OCI-M2 (cell line): Measurements from ENCODE around the gene FNDC3B.

ENCODE experiments used
- DNase-seq: peaks from one replicate; lab custom pipeline; 2025; ENCODE audit not compliant: unreplicated experiment; lab: John Stamatoyannopoulos, UW

FNDC3B gene

DNA sequence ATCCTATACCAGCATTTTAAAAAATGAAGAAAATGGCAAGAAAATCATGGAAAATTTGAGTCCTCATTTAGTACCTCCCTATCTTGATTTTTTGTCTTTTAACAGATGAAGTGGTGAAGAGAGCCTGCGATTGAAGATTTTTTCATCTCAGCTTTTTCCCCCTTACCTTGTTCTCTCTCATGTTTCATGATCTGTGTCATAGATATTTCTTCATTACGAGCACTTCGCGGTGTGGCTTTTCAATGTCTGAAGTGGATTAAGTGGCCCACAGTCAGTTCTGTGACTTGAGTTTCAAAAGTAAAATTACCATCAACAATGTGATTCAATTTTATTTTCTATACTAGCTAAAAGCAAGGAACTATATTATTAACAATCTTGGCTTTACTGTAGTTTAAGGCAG, 147.2 kb downstream of the FNDC3B start:
- no peak for DNase-seq

DNA sequence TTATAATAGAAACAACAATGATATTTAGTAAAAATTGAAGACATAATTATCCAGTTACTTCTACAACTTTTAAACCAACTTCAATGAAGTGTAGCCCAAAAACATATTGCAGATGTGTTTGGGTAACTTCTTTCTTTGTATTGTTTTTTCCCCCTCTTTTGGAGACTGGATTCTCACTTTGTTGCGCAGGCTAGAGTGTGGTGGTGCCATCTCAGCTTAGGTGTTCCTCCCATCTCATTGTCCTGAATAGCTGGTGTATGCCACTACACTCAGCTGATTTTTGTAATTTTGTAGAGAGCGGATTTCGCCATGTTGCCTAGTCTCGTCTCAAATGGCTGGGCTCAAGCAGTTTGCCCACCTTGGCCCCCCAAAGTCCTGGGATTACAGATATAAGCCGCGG, 148.1 kb downstream of the FNDC3B start:
- DNase-seq = no peak

DNA sequence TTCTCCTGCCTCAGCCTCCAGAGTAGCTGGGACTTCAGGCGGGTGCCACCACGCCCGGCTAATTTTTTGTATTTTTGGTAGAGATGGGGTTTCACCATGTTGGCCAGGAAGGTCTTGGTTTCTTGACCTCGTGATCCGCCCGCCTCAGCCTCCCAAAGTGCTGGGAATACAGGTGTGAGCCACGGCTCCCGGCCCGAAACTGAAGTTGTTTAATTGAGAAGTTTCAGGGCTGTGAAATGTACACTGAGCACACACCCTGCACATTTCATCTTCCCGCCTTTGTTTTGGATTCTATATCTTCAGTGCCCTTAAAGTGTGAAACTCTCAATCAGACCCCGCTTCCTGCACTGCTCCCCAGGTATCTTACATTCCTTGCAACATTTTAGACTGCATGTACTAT, 149.1 kb downstream of the FNDC3B start:
- DNase-seq = no peak

DNA sequence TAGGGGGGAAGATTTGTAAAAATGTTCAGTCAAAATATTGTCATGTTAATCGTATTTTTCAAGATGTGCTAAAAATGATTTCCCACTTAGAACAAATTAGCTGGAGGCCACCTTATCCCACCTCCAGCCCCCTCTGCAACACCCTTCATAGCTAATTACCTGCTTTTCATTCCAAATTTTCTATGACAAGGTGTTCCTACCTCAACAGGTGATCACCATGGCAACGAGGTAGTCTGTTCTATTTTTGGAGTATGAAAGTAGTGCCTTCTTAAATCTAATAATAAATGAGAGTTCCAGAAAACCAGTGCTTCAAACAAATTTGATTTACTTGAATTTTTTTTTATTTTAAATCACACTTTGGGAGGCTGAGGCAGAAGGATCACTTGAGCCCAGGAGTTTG, 149.8 kb downstream of the FNDC3B start:
- no peak for DNase-seq

DNA sequence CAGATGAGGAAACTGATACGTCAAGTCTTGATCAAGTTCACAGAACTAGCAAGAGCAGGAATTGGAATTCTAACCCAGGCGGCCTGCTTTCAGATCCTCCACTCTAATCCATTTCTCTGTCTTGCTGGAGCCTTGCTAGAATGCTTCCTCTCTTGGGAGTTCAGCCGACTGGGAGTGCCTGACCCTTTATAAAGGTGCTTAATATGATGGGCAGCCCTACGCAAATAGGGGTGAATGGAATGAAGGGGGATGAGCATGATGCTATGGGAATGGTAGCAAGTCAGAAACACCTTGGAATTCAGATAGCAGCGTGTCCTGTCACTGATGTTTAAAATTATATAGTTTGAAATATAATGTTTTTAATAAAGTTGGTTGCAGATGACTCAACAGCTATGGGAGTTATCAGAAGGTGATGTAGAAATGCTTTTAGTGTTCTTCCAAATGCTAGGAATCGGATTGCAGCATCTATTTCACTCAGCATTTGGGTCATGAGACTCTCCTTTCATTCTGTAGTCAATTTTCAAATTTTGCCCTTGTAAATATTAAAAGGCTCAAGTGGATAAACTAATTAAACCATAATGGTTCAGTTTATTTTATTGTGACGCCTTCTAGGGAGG, 150.7 kb downstream of the FNDC3B start:
- DNase-seq = no peak

DNA sequence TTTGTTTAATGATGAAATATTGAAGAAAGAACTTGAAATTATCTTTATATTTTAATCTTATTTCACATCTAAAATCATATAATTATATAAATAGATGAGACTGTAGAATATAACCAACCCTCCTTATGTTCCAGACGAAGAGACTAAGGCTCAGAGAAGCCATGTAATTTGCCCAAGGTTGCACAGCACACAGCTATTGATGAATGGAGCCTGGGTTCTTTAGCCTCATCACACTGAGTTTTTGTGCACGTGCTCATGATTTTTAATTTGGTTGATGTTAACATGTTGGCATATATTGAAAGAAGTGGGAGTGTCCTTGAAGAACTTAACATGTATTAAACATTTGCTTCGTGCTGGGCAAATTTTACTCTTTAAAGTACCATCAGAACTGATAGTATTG, 151.6 kb downstream of the FNDC3B start:
- no peak for DNase-seq

DNA sequence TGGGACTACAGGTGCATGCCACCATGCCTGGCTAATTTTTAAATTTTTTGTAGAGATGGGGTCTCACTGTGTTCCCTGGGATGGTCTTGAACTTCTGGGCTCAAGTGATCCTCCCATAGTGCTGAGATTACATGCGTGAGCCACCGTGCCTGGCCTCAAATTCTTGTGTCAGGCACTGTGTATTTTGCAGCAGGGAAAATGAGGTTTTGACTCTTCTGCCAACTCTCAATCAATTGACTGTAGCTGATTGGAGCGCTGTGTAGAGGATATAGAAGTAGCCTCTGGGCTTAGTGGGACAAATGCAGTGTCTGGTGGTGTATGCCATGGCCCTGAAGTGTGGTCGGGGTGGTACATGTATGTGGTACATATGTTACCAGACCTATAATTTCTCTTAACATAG, 152.3 kb downstream of the FNDC3B start:
- no peak for DNase-seq

DNA sequence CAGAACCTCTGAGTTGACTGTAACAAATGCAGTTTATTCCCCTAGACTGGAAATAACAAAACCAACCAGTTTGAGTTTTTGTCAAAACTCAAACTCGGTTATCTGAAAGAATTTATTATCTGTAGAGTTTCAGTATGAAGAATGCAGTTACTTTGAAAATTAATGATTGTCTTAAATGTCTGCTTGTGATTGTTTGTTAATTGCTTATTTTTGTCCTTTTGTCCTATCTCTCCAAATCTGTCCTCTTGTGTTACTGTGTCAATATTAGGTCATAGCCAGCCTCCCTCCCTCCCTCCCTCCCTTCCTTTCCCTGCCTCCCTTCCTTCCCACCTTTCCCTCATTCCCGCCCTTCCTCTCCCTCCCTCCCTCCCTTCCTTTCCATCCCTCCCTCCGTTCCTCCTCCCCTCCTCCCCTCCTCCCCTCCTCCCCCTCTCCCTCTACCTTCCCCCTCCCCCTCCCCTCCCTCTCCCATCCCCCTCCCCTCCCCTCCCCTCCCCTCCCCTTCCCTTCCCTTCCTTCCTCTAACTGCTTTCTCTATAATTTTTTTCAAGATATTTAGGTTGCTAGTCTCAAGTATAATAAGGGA, 153.5 kb downstream of the FNDC3B start:
- DNase-seq = no peak

DNA sequence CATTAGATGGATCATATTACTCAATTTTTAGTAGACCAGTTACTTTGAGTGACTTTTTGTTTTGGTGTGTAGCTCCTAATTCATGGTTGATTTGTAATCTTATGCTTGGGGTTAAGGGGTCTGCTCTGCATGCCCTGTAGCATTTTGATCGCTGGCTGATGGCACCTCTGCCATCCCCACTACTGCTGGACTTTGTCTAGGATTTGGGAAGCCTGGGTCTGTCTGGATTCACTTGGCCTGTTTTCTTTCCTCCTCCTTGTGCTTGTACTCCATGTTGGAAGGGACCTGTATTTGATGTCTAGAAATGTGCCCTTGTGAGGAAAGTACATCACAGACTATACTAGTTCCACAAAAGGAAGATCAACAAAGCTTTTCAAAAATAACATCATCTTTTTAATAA, 154.1 kb downstream of the FNDC3B start:
- no peak for DNase-seq

DNA sequence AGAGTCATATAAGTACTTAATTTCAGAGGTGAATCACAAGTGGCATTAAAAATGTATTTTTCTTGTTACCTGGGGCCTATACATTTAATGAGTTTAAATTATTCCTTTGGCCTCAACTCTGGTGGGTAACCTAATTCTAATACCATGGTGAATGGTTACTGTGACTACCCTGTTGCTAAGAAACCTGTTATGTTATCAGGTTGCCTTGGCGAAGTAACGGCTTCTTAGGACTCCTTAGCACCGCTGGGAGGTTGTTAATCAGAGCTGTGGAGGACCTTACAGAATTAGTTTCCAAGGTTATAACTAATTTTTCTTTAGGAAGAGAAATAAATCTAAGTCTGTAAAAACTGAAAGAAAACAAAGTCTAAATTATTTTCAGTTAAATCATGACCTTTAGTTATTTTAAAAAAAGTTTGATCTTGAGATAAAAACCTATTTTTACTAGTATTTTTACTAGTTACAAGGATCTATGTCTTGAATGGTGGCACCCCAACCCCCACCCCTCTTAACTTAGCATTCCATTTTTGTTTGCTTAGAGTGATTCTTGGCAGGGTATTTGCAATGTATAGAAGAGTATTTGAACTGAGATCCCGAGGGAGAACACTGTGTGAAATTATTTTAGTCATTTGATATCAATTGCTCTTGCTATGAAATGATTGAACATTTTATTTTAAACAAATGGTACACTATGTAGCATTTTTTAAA, 155.5 kb downstream of the FNDC3B start:
- DNase-seq = no peak

DNA sequence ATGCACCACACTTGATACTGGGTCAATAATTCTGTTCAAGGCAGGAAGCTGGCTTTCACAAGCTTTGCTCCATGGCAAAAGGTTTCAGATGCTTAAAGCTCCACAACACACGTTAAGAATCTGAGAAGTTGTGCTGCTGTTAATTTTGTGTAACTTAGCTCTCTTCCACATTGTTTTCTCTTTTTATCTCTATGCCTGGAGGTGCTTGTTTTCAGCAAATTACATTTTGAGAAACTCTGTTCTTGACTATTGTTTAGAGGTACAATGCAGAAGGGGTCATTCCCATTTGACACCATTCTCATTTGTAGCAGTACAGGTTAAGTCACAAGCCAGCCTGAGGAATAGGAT, 156.0 kb downstream of the FNDC3B start:
- no peak for DNase-seq

DNA sequence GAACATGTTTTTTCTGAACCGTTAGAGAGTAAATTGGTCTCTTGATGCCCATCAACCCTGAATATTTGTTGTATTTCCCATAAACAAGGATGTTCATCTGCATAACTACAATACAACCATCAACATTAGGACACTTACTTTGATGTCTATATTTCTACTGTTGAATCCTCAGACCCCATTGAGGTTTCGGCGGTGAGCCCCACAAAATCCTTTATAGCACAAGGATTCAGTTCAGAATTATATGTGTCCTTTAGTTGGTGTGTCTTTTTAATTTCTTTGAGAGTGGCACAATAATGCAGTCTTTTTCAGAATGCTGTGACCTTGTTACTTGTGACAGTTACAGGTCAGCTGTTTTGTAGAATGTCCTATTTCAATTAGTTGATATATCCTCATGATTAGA, 158.0 kb downstream of the FNDC3B start:
- no peak for DNase-seq

DNA sequence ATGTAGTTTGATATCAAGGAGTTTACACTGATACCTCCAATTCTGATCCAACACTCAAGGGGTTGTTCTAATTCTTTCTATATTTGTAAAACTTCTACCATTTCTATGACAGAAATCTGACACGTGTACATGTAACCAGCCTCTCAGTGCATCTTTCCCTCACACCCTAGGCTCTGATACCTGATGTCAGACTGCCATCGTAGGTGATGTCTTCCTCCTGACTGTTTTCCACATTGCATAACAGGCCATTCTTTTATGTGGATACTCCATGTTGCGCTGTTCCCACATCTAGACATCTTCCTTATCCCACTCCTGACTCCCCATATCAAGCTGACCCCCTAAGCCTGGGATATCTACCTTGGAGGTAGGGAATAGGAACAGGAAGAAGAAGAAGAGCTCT, 159.1 kb downstream of the FNDC3B start:
- DNase-seq = no peak

DNA sequence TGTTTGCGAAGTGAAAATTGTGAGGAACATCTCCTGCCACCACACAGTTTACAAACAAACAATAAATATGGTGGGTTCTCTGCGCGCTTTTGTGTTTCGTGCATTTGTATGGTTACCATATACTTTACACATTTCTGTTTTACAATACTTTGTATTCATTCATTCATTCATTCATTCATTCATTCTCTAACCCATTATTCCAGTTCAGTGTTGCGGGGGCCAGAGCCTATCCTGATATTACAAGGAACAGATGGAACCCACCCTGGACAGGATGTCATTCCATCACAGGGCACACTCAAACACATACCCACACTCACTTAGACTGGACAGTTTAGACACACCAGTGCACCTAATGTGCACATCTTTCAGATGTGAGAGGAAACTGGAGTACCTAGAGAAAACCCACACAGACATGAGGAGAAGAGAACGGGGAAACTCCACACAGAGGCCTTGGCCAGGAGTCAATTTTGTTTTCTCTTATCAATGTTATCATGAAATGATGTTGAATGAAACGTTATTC, 160.5 kb downstream of the FNDC3B start:
- DNase-seq = no peak

DNA sequence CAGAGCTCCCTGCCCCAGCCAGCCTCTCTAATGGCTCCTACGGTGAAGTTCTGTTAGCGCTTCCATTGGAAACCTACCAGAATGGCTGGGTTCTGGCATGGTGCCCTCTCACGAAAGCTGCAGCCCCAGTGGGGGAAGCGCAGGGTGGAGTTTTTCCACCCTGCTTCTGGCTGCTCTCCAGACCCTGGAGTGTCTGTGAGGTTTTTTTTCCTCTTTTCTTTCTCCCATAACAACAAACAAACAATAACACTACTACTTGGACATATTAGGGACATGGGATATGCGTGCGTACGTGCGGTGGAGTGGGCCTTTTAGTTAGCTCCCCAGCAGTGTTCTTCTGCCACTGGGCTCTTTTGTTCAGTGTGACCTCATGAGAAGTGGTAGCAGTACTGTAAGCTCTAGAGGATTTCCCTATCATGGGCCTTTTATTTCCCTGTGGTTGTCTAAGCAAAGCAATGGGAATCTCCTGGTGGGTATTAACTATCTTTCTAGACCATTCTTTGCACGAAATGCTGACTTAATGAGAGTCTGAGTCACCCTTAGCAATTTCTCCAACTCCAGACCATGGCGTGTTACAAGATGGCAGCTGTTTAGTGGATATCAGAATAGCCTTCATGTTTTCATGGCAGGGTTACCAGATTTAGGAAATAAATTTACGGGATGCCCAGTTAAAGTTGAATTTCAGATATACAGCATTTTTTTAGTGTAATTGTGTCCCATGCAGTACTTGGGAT, 161.9 kb downstream of the FNDC3B start:
- DNase-seq = no peak

DNA sequence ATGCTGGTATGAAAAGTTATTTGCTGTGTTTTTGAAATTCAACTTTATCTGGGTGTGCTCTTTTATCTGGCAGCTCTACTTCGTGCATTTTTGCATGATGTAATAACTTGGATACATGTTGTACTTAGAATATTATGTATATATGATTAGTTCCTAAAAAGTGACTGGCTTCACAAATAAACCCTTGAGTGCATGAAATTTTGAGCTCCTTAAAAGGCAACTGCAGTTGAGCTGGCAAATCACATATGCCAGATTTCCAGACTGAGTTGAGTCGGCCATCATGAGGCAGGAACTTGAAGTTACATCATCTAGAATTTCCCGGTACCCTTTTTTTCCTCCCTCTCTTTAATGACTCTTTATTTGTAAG, 162.5 kb downstream of the FNDC3B start:
- no peak for DNase-seq

DNA sequence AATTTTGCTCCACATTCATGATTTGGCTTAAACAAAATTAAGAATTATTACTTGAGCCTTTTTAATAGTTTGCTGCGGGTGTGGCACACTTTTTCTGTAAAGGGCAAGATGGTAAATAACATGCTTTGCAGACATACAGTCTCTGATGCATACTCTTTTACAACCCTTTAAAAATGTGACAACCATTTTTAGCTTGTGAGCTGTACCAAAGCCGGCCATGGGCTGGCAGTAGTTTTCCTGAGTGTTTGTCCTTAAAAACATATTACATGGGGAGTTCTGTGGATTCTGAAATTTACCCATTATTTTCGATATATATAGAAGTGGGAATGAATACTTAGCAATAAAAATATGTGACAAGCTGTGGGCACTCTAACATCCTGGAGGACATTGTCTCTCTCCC, 163.4 kb downstream of the FNDC3B start:
- no peak for DNase-seq

DNA sequence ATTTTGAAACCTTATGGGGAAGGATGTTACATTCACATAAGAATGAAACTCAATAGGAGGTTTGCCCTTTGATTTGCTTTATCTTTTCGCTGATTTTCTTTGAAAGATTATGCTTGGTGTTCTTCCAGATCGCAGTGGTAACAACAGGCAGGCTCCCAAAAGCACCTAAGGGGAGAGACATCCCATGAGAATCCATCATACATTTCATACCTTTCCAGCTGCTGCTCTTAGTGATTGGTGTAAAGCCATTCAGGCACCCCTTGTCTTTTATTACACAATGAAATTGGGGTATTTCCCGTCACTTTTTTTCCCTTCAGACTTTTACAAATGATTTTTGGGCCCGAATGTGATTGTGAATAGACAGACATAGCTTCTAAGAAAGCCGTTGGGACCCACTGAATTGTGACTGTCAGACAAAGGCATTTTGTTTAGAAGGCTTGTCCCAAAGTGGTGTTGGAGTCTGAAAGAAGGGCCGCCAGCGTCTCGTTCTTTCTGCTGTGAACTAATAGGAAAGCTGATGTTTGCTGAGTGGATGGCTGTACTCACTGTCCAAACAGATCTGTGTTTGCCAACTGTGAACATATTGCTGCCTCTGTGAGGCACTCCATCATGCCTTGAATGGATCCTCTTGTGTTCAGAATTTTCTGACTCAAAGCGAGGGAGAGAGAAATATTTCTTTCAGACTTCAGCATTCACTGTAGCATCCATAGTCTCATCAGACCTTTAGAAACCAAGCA, 164.3 kb downstream of the FNDC3B start:
- DNase-seq = no peak

DNA sequence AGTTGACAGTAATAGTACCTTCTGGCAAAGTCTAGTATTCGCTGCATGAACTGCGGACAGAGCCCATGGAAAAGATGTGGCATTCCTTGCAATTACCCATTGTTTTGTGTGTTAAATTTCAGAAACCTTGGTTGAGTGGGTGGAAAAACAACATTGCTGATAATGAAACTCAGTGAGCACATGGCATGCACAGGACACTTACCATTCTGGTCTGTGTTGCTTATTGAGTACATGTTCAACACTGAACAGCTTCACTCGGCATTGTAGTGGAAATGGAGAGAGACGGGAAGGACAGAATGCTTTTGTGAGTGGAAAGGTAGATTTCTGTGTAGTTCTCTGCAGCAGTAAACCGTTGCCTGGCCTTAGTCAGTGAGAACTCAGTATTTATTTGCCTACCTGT, 165.3 kb downstream of the FNDC3B start:
- no peak for DNase-seq

DNA sequence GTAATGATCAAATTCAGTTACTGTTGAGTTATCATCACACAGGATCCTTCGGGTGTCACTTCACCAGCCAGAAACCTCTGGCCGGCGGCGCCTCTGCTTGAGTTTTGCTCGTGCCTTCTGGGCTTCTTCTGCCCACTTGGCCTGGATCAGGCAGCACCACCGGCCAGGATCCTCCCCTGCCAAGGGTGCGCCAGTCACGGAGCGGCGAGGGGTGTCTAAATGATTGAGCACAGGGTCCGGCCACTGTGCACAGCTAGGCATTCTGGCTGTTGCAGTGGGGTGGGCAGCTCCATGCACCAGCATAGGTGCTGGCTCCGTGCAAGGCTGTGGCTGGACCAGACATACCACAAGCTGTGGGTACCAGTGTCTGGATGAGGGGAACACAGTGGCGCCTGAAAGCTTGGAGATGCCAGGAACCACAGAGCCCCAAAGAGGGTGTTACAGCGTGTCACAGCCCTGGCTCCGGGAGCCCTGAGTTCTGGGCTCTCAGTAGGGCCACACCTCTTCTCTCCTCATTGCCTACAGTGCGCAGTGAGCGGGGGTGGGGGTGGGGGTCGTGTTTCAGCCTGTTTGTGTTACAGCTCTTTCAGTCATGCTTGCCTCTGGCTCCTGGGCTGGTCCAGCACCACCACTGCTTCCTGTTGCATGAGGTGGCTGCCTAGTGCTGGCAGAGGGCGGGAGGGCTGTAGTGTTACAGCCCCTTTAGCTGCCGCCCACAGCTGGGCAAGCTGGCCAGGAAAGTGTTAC, 169.4 kb downstream of the FNDC3B start:
- no peak for DNase-seq
